OCI-LY3 (cell line): Measurements from ENCODE around the gene CA10.

Experiments used
- H2AFZ ChIP-seq: fragments of 200-600, 300-600 bp; shearing (Covaris generic); 2 replicates; pipeline ENCODE4 v1.6.0; 2014; ENCODE audit warnings: antibody characterized with exemption, low read depth, low read length
- H3K27ac ChIP-seq: fragments of 200-600, 300-600 bp; sonication (generic); 2 replicates; pipeline ENCODE4 v1.5.1; 2014; ENCODE audit warnings: mild to moderate bottlenecking, low read length, moderate library complexity, mixed read lengths
- H3K27me3 ChIP-seq: fragments of 200-600, 300-600 bp; sonication (generic); 2 replicates; pipeline ENCODE4 v1.6.1; 2014; ENCODE audit warnings: low read depth, low read length, mixed read lengths
- H3K36me3 ChIP-seq: fragments of 200-600, 300-600 bp; sonication (generic); replicated peaks from 2 replicates; pipeline ENCODE3; 2014; ENCODE audit warnings: low read depth, low read length, mixed read lengths
- H3K4me1 ChIP-seq: fragments of 300-600, 200-600 bp; sonication (generic); 2 replicates; pipeline ENCODE4 v1.6.1; 2014; ENCODE audit warnings: low read length, mixed read lengths
- H3K4me2 ChIP-seq: fragments of 200-600, 300-600 bp; sonication (generic); 2 replicates; pipeline ENCODE4 v1.6.1; 2014; ENCODE audit warnings: low read length, mixed read lengths
- H3K4me3 ChIP-seq: fragments of 300-600, 200-600 bp; sonication (generic); 2 replicates; pipeline ENCODE4 v1.5.1; 2014; ENCODE audit warnings: antibody characterized with exemption, mild to moderate bottlenecking, low read length, moderate library complexity
- H3K79me2 ChIP-seq: fragments of 300-600, 200-600 bp; shearing (Covaris generic); 2 replicates; pipeline ENCODE4 v1.6.1; 2014; ENCODE audit warnings: mild to moderate bottlenecking, low read length, mixed read lengths
- H3K9ac ChIP-seq: fragments of 300-600, 200-600 bp; shearing (Covaris generic); 2 replicates; pipeline ENCODE4 v1.6.0; 2014; ENCODE audit warnings: mild to moderate bottlenecking, low read length, moderate library complexity
- H3K9me3 ChIP-seq: fragments of 200-600, 300-600 bp; shearing (Covaris generic); 2 replicates; pipeline ENCODE4 v1.6.1; 2014; ENCODE audit warnings: low read length, mixed read lengths; ENCODE audit not compliant: insufficient read depth
- H4K20me1 ChIP-seq: fragments of 200-600, 300-600 bp; sonication (generic); 2 replicates; pipeline ENCODE4 v1.6.1; 2016; ENCODE audit warnings: low read length, mixed read lengths; ENCODE audit not compliant: insufficient read depth
- EZH2phosphoT487 ChIP-seq: fragments of 200-600 bp; shearing (Covaris generic); IDR thresholded peaks from 2 replicates; pipeline ENCODE4 v1.6.1; 2018; ENCODE audit warnings: antibody characterized with exemption, mixed run types, low read depth
- TF ChIP-seq, protein P1 (sequence below): fragments of 200-600, 300-600 bp; sonication (generic); IDR thresholded peaks from 2 replicates; pipeline ENCODE4 v1.5.1; 2014; ENCODE audit warnings: antibody characterized with exemption, low read length, low read depth

CA10 gene

DNA sequence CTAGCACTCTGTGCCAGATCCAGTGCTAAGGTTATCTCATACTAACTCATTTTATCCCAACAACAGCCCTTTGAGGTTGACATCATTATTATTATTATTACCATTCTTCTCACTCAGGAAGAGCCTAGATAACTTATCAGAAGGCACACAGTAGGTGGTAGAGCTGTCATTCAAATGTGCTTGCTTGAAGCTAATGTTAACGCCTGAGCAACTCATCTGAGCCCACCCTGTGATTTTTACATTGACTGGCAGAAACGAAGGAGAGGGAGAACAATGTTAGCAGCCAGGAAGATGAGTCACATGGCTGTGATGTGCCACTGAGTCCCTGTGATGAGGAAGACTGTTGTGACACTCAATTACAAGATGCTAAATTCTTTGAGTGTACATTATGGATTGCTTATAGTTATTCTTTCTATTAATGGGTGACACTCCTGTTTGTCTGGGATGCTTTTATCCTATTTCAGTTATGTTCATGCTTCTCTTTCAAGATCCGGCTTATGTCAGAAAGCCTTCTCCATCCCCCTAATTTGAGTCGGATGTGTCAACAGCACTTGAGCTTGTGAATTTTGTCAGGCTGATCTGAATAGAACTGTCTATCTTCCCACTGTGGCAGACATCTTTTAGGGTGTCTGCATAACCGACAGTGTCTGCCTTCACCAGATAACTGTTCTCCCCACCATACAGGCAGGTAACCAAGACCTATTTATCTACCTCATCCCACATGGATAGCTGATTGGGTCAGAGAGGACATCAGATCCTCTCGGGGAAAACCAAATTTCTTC is 426.4 kb downstream of the CA10 start:
- H3K27me3 ChIP-seq = no peaks in the 10 kb centered on the region; the same call in 1 of the 2 replicates

DNA sequence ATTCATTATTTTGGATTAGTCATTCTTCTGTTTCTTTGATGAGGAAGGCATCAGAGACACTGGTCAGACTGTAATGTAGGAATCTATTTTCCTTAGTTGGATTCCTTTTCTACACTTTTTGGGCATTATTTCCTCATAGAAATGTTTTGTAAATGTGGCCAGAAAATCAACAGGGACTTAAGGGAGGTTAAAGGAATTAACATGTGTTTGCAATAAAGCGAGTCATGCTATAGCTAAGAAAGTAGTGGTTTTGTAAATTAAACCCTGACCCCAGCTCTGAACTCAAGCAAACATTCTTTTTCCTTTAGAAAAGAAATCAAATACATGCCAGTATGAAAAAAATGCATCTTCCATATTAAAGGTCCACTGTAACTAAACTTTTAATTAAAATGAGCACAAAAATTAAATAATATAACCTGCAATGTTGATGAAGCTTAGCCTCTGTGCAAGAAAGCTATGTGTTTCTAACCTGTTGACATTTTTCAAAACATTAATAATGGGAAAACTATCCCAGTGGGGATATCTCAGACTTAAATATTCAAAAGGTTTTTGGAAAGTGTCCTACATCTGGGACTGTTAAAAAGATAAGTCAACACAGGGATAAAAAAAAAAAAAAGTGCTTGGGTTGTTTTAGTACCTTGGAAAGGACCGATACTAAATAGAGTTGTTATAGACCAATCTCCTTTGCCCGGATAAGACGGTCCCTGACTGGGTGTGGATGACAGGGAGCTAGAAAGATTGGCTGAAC is 428.0 kb downstream of the CA10 start:
- Histone ChIP-seq H3K4me1 (peaks cover 29% of the 10 kb centered on the region), H3K9me3 (no peaks in the 10 kb centered on the region), H3K79me2 (no peaks in the 10 kb centered on the region), H3K4me3 (no peak overlapping the region), H3K36me3 (no peaks in the 10 kb centered on the region), H3K27me3 (no peaks in the 10 kb centered on the region; the same call in 1 of the 2 replicates), H3K4me2 (no peak overlapping the region), H3K9ac (no peak overlapping the region), H3K27ac (no peak overlapping the region), H4K20me1 (no peaks in the 10 kb centered on the region), H2AFZ (no peak overlapping the region)
- TF ChIP-seq, protein P1, sequence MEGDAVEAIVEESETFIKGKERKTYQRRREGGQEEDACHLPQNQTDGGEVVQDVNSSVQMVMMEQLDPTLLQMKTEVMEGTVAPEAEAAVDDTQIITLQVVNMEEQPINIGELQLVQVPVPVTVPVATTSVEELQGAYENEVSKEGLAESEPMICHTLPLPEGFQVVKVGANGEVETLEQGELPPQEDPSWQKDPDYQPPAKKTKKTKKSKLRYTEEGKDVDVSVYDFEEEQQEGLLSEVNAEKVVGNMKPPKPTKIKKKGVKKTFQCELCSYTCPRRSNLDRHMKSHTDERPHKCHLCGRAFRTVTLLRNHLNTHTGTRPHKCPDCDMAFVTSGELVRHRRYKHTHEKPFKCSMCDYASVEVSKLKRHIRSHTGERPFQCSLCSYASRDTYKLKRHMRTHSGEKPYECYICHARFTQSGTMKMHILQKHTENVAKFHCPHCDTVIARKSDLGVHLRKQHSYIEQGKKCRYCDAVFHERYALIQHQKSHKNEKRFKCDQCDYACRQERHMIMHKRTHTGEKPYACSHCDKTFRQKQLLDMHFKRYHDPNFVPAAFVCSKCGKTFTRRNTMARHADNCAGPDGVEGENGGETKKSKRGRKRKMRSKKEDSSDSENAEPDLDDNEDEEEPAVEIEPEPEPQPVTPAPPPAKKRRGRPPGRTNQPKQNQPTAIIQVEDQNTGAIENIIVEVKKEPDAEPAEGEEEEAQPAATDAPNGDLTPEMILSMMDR = no peak
- TF ChIP-seq EZH2phosphoT487 = no peak

More for the DNA sequence above, 426.4 kb downstream of the CA10 start:
- Histone ChIP-seq H3K4me3 (no peak overlapping the region), H3K9ac (no peak overlapping the region), H3K9me3 (no peaks in the 10 kb centered on the region), H3K27ac (no peak overlapping the region), H3K36me3 (no peaks in the 10 kb centered on the region), H3K4me1 (peaks cover 29% of the 10 kb centered on the region), H4K20me1 (no peaks in the 10 kb centered on the region), H2AFZ (no peak overlapping the region), H3K79me2 (no peaks in the 10 kb centered on the region), H3K4me2 (no peak overlapping the region)
- TF ChIP-seq EZH2phosphoT487 = no peak
- TF ChIP-seq, protein P1 = no peak

DNA sequence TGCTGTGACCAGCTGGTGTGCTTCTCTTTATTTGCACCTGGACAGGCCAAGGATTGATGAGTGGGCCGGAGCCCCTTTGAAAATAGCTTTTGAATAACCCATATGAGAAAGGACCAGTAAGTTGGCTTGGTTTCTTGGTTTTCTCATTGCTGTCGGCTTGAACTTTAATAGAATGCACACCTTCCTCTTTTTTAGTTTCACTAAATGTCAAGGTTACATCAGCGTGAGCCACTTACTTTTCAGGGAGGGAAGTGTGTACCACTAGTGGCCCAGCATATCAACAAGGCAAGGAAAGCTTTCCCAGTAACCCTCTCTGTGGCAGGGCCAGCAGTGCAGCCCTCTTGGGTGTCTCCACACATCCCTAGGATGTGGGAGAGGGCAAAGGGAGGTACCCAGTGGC is 433.3 kb downstream of the CA10 start:
- no peaks in the 10 kb centered on the region for H3K79me2 ChIP-seq
- H4K20me1 ChIP-seq = no peaks in the 10 kb centered on the region
- H3K27ac ChIP-seq = peak overlapping the region; percentile 96
- peak overlapping the region; percentile 44 for H3K4me3 ChIP-seq
- H3K4me2 ChIP-seq = peak overlapping the region; percentile 68
- no peaks in the 10 kb centered on the region for H3K36me3 ChIP-seq
- TF ChIP-seq EZH2phosphoT487 = no peak
- TF ChIP-seq, protein P1 = no peak
- H3K27me3 ChIP-seq = no peaks in the 10 kb centered on the region
- no peak overlapping the region for H2AFZ ChIP-seq
- peaks cover 46% of the 10 kb centered on the region for H3K4me1 ChIP-seq
- no peaks in the 10 kb centered on the region for H3K9me3 ChIP-seq
- H3K9ac ChIP-seq = peak overlapping the region; percentile 49

DNA sequence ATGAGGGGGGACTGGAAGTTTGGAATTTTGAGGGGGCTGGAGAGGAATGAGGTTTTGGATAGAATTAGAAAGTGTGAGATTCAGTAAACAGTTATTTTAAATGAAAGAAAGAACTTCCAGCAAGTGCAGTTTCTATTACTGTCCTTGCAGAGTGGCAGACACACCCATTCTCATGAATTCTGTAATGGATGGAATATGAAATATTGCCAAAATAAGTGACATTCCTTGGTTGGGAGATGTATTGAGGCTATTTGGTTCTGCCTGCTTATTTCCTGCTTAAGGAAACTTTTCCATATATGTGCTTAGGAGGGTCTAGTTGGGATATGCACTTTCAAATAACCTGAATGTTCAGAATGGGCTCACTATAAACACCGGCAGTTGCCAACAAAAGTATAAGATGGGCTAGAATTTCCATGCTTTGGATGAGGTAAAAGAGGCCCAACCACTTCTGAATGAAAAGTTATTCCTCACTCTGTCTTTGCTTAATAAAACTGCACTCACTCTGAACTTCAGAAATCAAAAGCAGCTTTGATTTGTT is 434.4 kb downstream of the CA10 start:
- peak overlapping the region; percentile 68 for H3K4me2 ChIP-seq
- no peaks in the 10 kb centered on the region for H3K36me3 ChIP-seq
- no peaks in the 10 kb centered on the region for H4K20me1 ChIP-seq
- no peaks in the 10 kb centered on the region for H3K79me2 ChIP-seq
- no peak overlapping the region for H3K9ac ChIP-seq
- no peak overlapping the region for H2AFZ ChIP-seq
- no peaks in the 10 kb centered on the region for H3K27me3 ChIP-seq
- H3K4me3 ChIP-seq = no peak overlapping the region
- peaks cover 46% of the 10 kb centered on the region for H3K4me1 ChIP-seq
- TF ChIP-seq, protein P1 = no peak
- TF ChIP-seq EZH2phosphoT487 = no peak
- H3K9me3 ChIP-seq = no peaks in the 10 kb centered on the region
- peak overlapping the region; percentile 96; the same call in 1 of the 2 replicates for H3K27ac ChIP-seq
